IMR-90 (cell line): ENCODE data around the gene CLDN14. TPM values are rescaled to one million over a fixed set of nuclear protein-coding genes. Genes with fewer than 3 reads are reported as not detected.

Source experiments
- ATAC-seq: fragments of 200-7000 bp; cut with Tn5 transposase; 2 replicates; pipeline ENCODE4 v1.9.1; 2020; ENCODE audit warnings: low read depth, mild to moderate bottlenecking, moderate library complexity
- BruUV-seq: library from RNA; stranded (reverse); fragments of 400-500 nt; replicated peaks from 2 replicates; lab custom pipeline; 2021; lab: Mats Ljungman, UMichigan
- CTCF ChIA-PET: fragments of 300-600 bp; formaldehyde crosslinking; extraction: SDS; loops from one replicate; lab custom pipeline; 2021; ENCODE audit warnings: antibody characterized with exemption; lab: Yijun Ruan, JAX
- POLR2A ChIA-PET: fragments of 300-600 bp; sonication (Branson Sonifier 250); formaldehyde crosslinking; loops from one replicate; lab custom pipeline; 2022; ENCODE audit warnings: antibody characterized with exemption; ENCODE audit not compliant: unreplicated experiment; lab: Charles Lee
- DNase-seq: peaks from one replicate; pipeline ENCODE4 v3.0.0; 2013
- H2AFZ ChIP-seq: replicated peaks from 2 replicates; pipeline ENCODE3; 2013; ENCODE audit warnings: low read length, mild to moderate bottlenecking; ENCODE audit not compliant: poor library complexity
- H2AK5ac ChIP-seq: 2 replicates; pipeline ENCODE4 v1.6.1; 2013; ENCODE audit warnings: low read depth, low read length, inconsistent platforms
- H2AK9ac ChIP-seq: replicated peaks from 2 replicates; pipeline ENCODE3; 2013; ENCODE audit warnings: mild to moderate bottlenecking, low read depth, low read length, moderate library complexity; ENCODE audit not compliant: poor library complexity
- H2BK120ac ChIP-seq: 2 replicates; pipeline ENCODE4 v1.6.1; 2013; ENCODE audit warnings: low read depth, low read length, inconsistent platforms
- H2BK15ac ChIP-seq: 3 replicates; pipeline ENCODE4 v1.6.1; 2013; ENCODE audit warnings: low read depth, low read length, inconsistent platforms
- H2BK20ac ChIP-seq: 2 replicates; pipeline ENCODE4 v1.6.1; 2013; ENCODE audit warnings: low read depth, mild to moderate bottlenecking, inconsistent platforms, low read length, moderate library complexity
- H2BK5ac ChIP-seq: 2 replicates; pipeline ENCODE4 v1.6.1; 2013; ENCODE audit warnings: mild to moderate bottlenecking, low read depth, low read length, inconsistent platforms; ENCODE audit not compliant: poor library complexity, severe bottlenecking
- H3K14ac ChIP-seq: replicated peaks from 2 replicates; pipeline ENCODE4 v1.6.1; 2013; ENCODE audit warnings: low read depth, low read length, inconsistent platforms
- H3K18ac ChIP-seq: 2 replicates; pipeline ENCODE4 v1.6.1; 2013; ENCODE audit warnings: low read depth, low read length, control low read depth
- H3K23ac ChIP-seq: 2 replicates; pipeline ENCODE4 v1.6.1; 2013; ENCODE audit warnings: low read depth, low read length, inconsistent platforms
- H3K27ac ChIP-seq: 2 replicates; pipeline ENCODE4 v1.5.1; 2013; ENCODE audit warnings: mild to moderate bottlenecking, control low read depth, low read length; ENCODE audit not compliant: insufficient read depth
- H3K27me3 ChIP-seq: 2 replicates; pipeline ENCODE4 v1.6.1; 2013; ENCODE audit warnings: low read length; ENCODE audit not compliant: control insufficient read depth, insufficient read depth
- H3K36me3 ChIP-seq: 2 replicates; pipeline ENCODE4 v1.6.1; 2013; ENCODE audit warnings: low read length, mixed read lengths; ENCODE audit not compliant: control insufficient read depth, insufficient read depth
- H3K4ac ChIP-seq: 2 replicates; pipeline ENCODE4 v1.6.1; 2013; ENCODE audit warnings: low read depth, low read length, inconsistent platforms
- H3K4me1 ChIP-seq: 2 replicates; pipeline ENCODE4 v1.6.1; 2013; ENCODE audit warnings: low read length, mixed read lengths; ENCODE audit not compliant: control insufficient read depth, insufficient read depth
- H3K4me2 ChIP-seq: 2 replicates; pipeline ENCODE4 v1.6.1; 2013; ENCODE audit warnings: low read depth, mild to moderate bottlenecking, control low read depth, low read length, moderate library complexity
- H3K4me3 ChIP-seq: 2 replicates; pipeline ENCODE4 v1.5.1; 2013; ENCODE audit warnings: low read depth, mild to moderate bottlenecking, control low read depth, low read length, moderate library complexity; ENCODE audit not compliant: insufficient read depth
- H3K56ac ChIP-seq: 2 replicates; pipeline ENCODE4 v1.6.1; 2013; ENCODE audit warnings: low read length, inconsistent platforms; ENCODE audit not compliant: insufficient read depth; ENCODE audit errors: extremely low read depth
- H3K79me1 ChIP-seq, 2 experiments: 2 replicates each; pipeline ENCODE4 v1.6.1; 2013; ENCODE audit warnings: low read length in 2 of 2, inconsistent platforms in 1 of 2, low read depth in 1 of 2
- H3K9ac ChIP-seq: 2 replicates; pipeline ENCODE4 v1.6.1; 2013; ENCODE audit warnings: low read depth, low read length, control low read depth
- H3K9me1 ChIP-seq: 2 replicates; pipeline ENCODE4 v1.6.1; 2013; ENCODE audit warnings: low read length, inconsistent platforms; ENCODE audit not compliant: insufficient read depth
- H3K9me3 ChIP-seq: 2 replicates; pipeline ENCODE4 v1.6.1; 2013; ENCODE audit warnings: low read length; ENCODE audit not compliant: control insufficient read depth, insufficient read depth
- H4K20me1 ChIP-seq: 2 replicates; pipeline ENCODE4 v1.6.1; 2013; ENCODE audit warnings: low read length, inconsistent platforms; ENCODE audit not compliant: insufficient read depth
- H4K5ac ChIP-seq: 2 replicates; pipeline ENCODE4 v1.6.1; 2013; ENCODE audit warnings: mild to moderate bottlenecking, low read depth, low read length, control low read depth
- H4K8ac ChIP-seq, 2 experiments: 2 replicates each; pipeline ENCODE4 v1.6.1; 2013; ENCODE audit warnings: low read depth in 2 of 2, low read length in 2 of 2, control low read depth in 1 of 2, inconsistent platforms in 1 of 2
- H4K91ac ChIP-seq: 2 replicates; pipeline ENCODE4 v1.6.1; 2013; ENCODE audit warnings: low read depth, low read length, inconsistent platforms; ENCODE audit not compliant: insufficient read depth
- SMC3 ChIP-seq: fragments of 150-350 bp; IDR thresholded peaks from 2 replicates; pipeline ENCODE4 v1.6.1; 2016; ENCODE audit warnings: low read depth, mild to moderate bottlenecking, antibody characterized with exemption, low read length, moderate library complexity
- USF2 ChIP-seq: fragments of 150-350 bp; IDR thresholded peaks from 2 replicates; pipeline ENCODE4 v1.6.1; 2017; ENCODE audit warnings: mild to moderate bottlenecking, antibody characterized with exemption, low read length, low read depth
- WGBS, 2 experiments: methylation state at CpG; one replicate each; pipeline versions ENCODE4 v1.1.5 to v1.1.7; 2013; ENCODE audit warnings: missing lambda C conversion rate in 2 of 2; ENCODE audit not compliant: insufficient read length in 1 of 2; ENCODE audit errors: extremely low coverage in 2 of 2; 5-methylcytosine and 5-hydroxymethylcytosine counted together
- dilution Hi-C: fragments of 300-500 bp; cut with HindIII; formaldehyde crosslinking; loops from one replicate; pipeline ENCODE4 v1.14.3; 2018; ENCODE audit warnings: low sequenced_read_pairs; ENCODE audit not compliant: unreplicated experiment
- in situ Hi-C: fragments of 300-500 bp; cut with MboI; formaldehyde crosslinking; loops from 3 replicates; pipeline ENCODE4 v1.14.3; 2019; ENCODE audit warnings: low sequenced_read_pairs, inconsistent platforms, mixed read lengths
- intact Hi-C: fragments of 100-400 bp; cut with micrococcal nuclease; formaldehyde crosslinking; loops from 2 replicates; pipeline ENCODE4 v1.10.0; 2022
- polyA plus RNA-seq, 3 experiments: library from polyadenylated mRNA; depleted of rRNA; stranded (reverse); fragments of >200 nt; gene quantifications; 2 replicates each; pipeline ENCODE4 v1.2.3, GENCODE V29; 2012; ENCODE audit warnings: low replicate concordance in 1 of 3
- total RNA-seq: library from RNA; depleted of rRNA; stranded (reverse); fragments of >200 nt; gene quantifications from 2 replicates; pipeline ENCODE4 v1.2.3, GENCODE V29; 2012

The CLDN14 gene
- total and polyA plus RNA-seq, 2 of the 4 experiments (the other 2 are of a cell fraction): not detected

GRCh38 chr21:36510911-36511310 is 31.0 kb upstream of the CLDN14 start:
- peaks cover 37% of the 10 kb centered on the region for H3K27me3 ChIP-seq
- no peak overlapping the region for H4K91ac ChIP-seq
- H3K9ac ChIP-seq: no peak overlapping the region
- no CpG with 5 or more reads among the region's 6 CpGs for WGBS, 2 experiments
- H3K18ac ChIP-seq: no peak overlapping the region
- in situ Hi-C loops (no loop called here), intact Hi-C loops (no loop called here), dilution Hi-C loops (no loop called here)
- ATAC-seq (no peak), DNase-seq (no peak)
- H3K4me1 ChIP-seq: no peaks in the 10 kb centered on the region
- H2BK20ac ChIP-seq: no peak overlapping the region
- no peak overlapping the region for H2AK5ac ChIP-seq
- H2BK120ac ChIP-seq: no peak overlapping the region
- BruUV-seq: no TSS peak
- H3K23ac ChIP-seq: no peak overlapping the region
- no peaks in the 10 kb centered on the region; the same call in 1 of the 2 replicates for H3K9me3 ChIP-seq
- H3K4me2 ChIP-seq: no peak overlapping the region
- no peak overlapping the region for H2AFZ ChIP-seq
- no peak overlapping the region for H4K8ac ChIP-seq
- ChIA-PET POLR2A (no interaction called here), CTCF (no interaction called here)
- no peak overlapping the region for H2AK9ac ChIP-seq
- H3K4ac ChIP-seq: no peak overlapping the region
- no peaks in the 10 kb centered on the region for H4K20me1 ChIP-seq
- no peak overlapping the region for H3K14ac ChIP-seq
- H3K9me1 ChIP-seq: no peaks in the 10 kb centered on the region
- no peak overlapping the region for H2BK5ac ChIP-seq
- no peak overlapping the region for H4K5ac ChIP-seq
- no peak overlapping the region for H3K56ac ChIP-seq
- H2BK15ac ChIP-seq: no peak overlapping the region
- H3K4me3 ChIP-seq: no peak overlapping the region
- no peak overlapping the region for H3K27ac ChIP-seq
- no peaks in the 10 kb centered on the region for H3K36me3 ChIP-seq
- H3K79me1 ChIP-seq: no peaks in the 10 kb centered on the region
- TF ChIP-seq USF2: no peak
- TF ChIP-seq SMC3: no peak
